Left ventricle myocardium inferior (tissue), 1 donor: ENCODE measurements around the gene TTC39B. TPM values are rescaled to one million over a fixed set of nuclear protein-coding genes. Genes with fewer than 3 reads are reported as not detected.

Experiments used
- DNase-seq: peaks from one replicate; pipeline ENCODE4 v3.0.0-alpha.2; 2020
- H3K27ac ChIP-seq: fragments of 200-600 bp; replicated peaks from 2 replicates; pipeline ENCODE4 v1.8.0; 2021
- H3K27me3 ChIP-seq: fragments of 200-600 bp; 2 replicates; pipeline ENCODE4 v1.8.0; 2021; ENCODE audit warnings: low read depth
- H3K36me3 ChIP-seq: fragments of 200-600 bp; 2 replicates; pipeline ENCODE4 v1.8.0; 2021
- H3K4me1 ChIP-seq: fragments of 200-600 bp; 2 replicates; pipeline ENCODE4 v1.8.0; 2021
- H3K4me3 ChIP-seq: fragments of 200-600 bp; 2 replicates; pipeline ENCODE4 v1.8.0; 2021; ENCODE audit warnings: mild to moderate bottlenecking, moderate library complexity
- H3K9me3 ChIP-seq: fragments of 200-600 bp; replicated peaks from 2 replicates; pipeline ENCODE4 v1.8.0; 2021
- CTCF ChIP-seq: fragments of 200-600 bp; IDR thresholded peaks from 2 replicates; pipeline ENCODE4 v1.8.0; 2021; ENCODE audit warnings: antibody characterized with exemption, mild to moderate bottlenecking, borderline replicate concordance
- intact Hi-C: fragments of 100-400 bp; cut with micrococcal nuclease; formaldehyde crosslinking; loops from one replicate; pipeline ENCODE4 v1.11.0; 2022
- total RNA-seq: library from RNA; stranded (reverse); fragmentation: NEBNext Ultra II Directional; extraction: Animal tissue kit (Norgen Biotek cat#: 25700); gene quantifications from one replicate; pipeline ENCODE4 v1.2.1, GENCODE V29; 2021
- donor health status: DM: no; HTN: yes; CAD: no; lungs with severe emphysema.

TTC39B gene
- total RNA-seq, 1 donor from 2014 or later: 1.6 TPM

- no peak overlapping the region for H3K27ac ChIP-seq
- no peak for DNase-seq
- no peak for TF ChIP-seq CTCF
- H3K36me3 ChIP-seq: peaks cover 40% of the 10 kb centered on the region
- H3K4me1 ChIP-seq: peaks cover under 1% of the 10 kb centered on the region
- H3K4me3 ChIP-seq: no peak overlapping the region
- intact Hi-C loops: no loop called here
- no peaks in the 10 kb centered on the region for H3K27me3 ChIP-seq
- peaks cover 16% of the 10 kb centered on the region for H3K9me3 ChIP-seq
Measured at GRCh38 chr9:15192856-15193255, 114.2 kb downstream of the TTC39B start.

- intact Hi-C loops: no loop called here
- Histone ChIP-seq H3K9me3 (peaks cover 11% of the 10 kb centered on the region), H3K4me3 (no peak overlapping the region), H3K4me1 (peaks cover 5% of the 10 kb centered on the region), H3K27ac (no peak overlapping the region), H3K27me3 (no peaks in the 10 kb centered on the region), H3K36me3 (peaks cover 45% of the 10 kb centered on the region)
- no peak for TF ChIP-seq CTCF
- DNase-seq: no peak
Measured at GRCh38 chr9:15191378-15191777, 115.6 kb downstream of the TTC39B start.

GRCh38 chr9:15189481-15189880 lies 117.5 kb downstream of the TTC39B start:
- Histone ChIP-seq H3K4me3 (no peak overlapping the region), H3K9me3 (no peaks in the 10 kb centered on the region), H3K27ac (no peak overlapping the region), H3K27me3 (no peaks in the 10 kb centered on the region), H3K4me1 (peaks cover 5% of the 10 kb centered on the region), H3K36me3 (peaks cover 41% of the 10 kb centered on the region)
- intact Hi-C loops: no loop called here
- no peak for DNase-seq
- no peak for TF ChIP-seq CTCF

- Histone ChIP-seq H3K27ac (no peak overlapping the region), H3K9me3 (no peaks in the 10 kb centered on the region), H3K4me1 (peaks cover 5% of the 10 kb centered on the region), H3K4me3 (no peak overlapping the region), H3K27me3 (no peaks in the 10 kb centered on the region), H3K36me3 (peaks cover 41% of the 10 kb centered on the region)
- intact Hi-C loops: no loop called here
- TF ChIP-seq CTCF: no peak
- no peak for DNase-seq
Measured at GRCh38 chr9:15187589-15187988, 119.4 kb downstream of the TTC39B start.

GRCh38 chr9:15182730-15183129 lies 124.3 kb downstream of the TTC39B start:
- intact Hi-C loops: no loop called here

More at GRCh38 chr9:15182730-15183129, 124.3 kb downstream of the TTC39B start:
- no peak for TF ChIP-seq CTCF
- no peak for DNase-seq
- peaks cover 3% of the 10 kb centered on the region for H3K4me1 ChIP-seq
- H3K9me3 ChIP-seq: no peaks in the 10 kb centered on the region
- no peak overlapping the region for H3K4me3 ChIP-seq
- peaks cover 31% of the 10 kb centered on the region for H3K36me3 ChIP-seq
- no peaks in the 10 kb centered on the region for H3K27me3 ChIP-seq
- H3K27ac ChIP-seq: no peak overlapping the region
